COLO829 (cell line): ENCODE data around the gene CBR1.
"Not testable (repeated sequence)": the region's sequence is repeated elsewhere in the genome, so short reads cannot be mapped to it uniquely, and the experiment has no call there.

Source experiments
- DNase-seq: peaks from one replicate; pipeline ENCODE4 v3.0.0; 2012; ENCODE audit warnings: low spot score

CBR1 gene

DNA sequence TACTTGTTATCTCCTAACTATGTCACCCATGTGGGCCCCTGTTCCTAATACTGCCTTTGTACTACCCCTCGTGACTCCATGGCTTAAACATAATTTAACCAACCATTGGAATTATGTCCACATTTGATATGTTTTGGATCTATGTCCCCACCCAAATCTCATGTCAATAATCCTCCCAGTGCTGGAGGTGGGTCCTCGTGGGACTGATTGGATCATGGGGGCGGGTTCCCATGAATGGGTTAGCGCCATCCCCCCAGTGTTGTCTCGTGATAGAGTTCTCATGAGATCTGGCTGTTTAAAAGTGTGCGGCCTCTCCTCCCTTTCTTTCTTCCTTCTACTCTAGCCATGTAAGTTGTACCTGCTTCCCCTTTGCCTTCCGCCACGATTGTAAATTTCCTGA lies 9.8 kb downstream of the CBR1 start:
- no peak for DNase-seq

DNA sequence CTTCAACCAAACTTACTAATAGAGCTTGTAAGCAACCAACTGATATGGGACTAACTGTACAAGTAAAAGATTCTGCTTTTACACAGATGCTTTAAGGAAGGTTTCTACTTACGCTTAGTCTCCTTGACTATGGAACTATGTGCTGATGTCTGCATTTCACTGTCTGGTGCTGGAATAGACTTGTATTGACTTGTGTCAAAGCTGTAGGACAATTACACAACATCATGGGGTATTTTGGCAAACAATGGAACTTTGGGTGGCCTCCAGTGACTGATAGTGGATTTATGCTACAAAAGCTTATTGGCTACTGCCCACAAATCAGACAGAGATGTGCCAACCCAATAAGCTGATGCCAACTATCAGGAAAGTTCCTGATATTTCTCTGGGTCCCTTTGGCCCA lies 10.6 kb downstream of the CBR1 start:
- DNase-seq = no peak

DNA sequence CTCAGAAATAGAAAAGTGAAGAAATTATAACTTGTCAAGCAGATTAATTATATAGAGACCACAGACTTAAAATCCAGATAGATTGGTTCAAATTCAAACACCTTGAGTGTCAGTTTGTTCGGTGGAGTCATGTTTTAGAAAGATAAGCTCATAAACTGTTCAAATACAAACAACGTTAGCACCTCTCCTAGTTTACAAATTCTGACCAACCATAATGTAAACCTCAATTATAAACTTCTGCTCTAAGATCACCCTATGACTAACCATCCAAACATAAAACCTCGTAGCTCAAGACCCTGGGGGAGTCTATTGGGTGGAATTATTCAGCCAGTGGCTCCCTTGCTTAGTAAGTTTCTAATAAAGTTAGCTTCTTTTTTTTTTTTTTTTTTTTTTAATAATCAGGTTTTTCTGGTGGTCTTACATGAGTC lies 12.4 kb downstream of the CBR1 start:
- no peak for DNase-seq

DNA sequence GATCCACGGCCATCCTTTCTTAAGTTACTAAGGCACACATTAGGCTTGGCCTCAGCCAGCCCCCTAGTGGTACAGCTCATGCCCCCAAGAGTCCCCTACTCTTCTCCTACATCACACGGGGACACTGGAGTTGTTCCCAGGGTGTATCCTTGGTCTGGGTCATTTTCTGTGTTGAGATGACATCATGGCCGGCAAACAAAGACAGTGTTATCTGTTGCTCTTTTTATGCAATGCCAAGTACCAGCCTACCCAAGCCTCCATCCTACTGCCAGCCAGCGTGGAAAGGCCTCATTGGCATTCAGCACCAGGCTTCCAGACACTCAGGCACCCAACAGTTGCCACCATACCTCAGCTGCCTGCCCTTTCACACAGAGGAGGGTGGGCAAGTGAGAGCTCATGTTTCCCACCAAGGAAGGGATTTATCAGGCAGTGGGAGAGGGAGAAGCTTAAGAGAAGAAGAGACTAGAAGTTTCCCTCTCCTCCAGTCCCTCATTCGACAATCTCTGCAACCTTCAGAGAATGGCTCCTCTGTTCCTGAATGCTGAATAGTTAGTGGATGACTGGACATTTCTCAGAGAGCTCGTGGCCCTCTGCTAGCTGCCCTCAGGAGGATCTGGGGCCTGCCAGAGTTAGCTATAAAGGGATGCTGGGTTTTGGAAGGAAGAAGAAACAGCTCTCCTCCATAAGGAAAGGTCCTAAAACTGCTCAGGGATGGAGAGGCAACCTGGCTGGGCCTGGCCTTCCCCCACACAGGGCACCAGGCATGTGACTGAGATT lies 17.7 kb downstream of the CBR1 start:
- peak; percentile 69 for DNase-seq

DNA sequence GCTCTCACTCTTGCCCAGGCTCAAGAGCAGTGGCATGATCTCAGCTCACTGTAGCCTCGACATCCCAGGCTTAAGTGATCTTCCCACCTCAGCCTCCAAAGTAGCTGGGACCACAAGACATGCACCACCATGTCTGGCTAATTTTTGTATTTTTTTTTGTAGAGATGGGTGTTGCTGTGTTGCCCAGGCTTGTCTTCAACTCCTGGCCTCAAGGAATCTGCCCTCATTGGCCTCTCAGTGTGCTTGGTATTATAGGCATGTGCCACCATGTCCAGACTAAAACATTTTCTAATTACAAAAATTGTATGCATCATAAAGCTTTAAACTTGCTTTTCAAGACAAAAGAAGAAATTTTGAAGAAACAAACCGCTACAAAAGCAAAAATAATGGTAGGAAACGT lies 20.1 kb downstream of the CBR1 start:
- no peak for DNase-seq

DNA sequence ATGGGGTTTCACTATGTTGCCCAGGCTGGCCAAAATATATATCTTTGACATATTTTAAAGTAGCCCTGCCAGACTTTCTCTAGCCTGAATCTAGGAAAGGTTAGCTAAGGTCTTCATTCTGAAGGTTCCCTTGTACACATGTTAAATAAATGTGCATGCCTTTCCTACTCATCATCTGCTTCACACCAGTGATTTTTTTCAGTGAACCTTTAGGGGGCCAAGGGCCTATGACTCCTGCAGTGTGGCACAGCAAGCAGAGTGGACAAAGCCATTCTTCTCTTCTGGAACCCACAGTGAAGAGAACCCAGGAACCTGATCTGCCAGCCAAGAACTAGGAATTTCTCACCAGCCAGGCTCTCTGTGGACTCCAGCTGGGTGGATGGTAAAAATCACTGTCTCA lies 22.9 kb downstream of the CBR1 start:
- no peak for DNase-seq

DNA sequence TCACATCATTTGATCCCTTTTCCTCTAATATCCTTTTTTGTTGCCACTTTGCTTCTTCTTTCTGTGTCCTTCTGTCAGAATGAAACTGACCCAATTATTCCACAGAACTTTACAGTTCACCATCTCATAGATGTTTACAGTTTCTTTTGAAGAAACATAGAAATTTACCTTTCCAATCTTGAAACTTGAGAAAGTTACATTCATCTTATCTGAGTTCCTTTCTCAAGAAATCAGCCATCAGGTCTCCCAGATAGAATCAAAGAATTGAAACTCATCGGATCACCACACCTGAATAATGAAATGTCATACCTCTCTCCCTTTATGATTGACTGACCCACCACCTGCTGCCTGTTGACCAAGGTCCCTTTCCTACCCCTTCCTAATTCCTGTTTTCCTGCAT lies 23.7 kb downstream of the CBR1 start:
- DNase-seq = no peak

DNA sequence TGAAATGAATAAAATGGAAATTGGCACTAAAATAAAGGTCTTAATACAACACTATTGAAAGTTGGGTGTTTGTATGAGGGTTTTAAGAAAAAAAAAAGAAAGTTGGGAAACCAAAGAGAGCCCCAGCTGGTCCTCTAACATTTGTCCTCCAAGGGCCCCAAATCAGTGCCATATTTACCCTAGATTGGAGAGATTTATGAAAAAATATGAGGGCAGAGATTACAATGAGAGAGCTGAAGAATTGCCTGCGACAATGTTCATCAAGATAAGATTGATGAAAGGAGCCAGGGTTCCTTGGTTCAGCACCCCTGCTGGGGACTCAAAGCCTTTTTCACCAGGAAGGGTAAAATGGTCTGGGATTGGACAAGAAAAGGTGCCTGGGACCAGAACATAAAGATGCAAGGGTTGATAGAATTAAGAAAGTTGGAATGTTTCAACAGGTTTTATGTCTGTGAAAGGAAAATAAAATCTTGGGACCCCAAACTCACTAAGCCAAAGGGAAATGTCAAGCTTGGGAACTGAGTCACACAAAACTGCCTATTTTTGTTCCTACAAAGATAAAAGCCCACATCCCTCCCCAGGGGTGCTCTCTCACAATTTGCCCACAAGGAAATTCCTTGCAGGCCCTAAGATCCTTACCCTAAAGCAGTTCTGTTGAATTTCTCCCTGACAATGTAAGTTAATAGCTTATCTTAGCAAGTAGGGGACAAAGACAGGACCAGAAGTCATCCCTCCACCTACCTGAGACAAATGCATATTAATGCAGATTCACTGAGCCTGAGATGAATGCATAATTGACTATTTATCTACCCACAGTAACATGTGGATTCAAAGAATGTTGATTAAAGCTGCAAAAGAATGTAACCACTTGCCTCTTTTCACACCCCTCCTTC lies 26.8 kb downstream of the CBR1 start:
- DNase-seq = no peak

DNA sequence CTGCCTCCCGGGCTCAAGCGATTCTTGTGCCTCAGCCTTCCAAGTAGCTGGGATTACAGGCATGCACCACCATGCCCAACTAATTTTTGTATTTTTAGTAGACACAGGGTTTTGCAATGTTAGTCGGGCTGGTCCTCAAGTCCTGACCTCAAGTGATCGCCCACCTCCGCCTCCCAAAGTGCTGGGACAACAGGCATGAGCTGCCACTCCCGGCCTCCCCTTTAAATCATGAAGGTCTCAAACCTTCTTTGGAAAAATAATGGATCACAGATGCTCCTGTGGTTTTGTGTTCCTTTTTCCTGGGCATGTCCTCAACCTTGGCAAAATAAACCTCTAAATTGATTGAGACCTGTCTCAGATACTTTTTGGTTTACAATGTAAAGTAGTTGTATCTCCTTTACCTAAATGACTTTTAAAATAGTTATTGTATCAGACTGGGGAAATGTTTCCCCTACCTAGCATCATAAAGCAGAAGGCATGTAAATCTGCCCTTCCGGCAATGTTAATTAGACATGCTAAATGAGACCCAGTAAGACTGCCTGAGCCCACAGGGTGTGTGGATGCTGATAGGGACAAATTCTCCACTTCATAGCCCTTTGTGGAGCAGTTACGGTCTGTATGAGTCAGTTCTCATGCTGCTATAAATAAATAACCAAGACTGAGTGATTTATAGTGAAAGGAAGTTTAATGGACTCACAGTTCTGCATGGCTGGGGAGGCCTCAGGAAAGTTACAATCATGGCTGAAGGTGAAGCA lies 27.8 kb downstream of the CBR1 start:
- peak; percentile 45 for DNase-seq

DNA sequence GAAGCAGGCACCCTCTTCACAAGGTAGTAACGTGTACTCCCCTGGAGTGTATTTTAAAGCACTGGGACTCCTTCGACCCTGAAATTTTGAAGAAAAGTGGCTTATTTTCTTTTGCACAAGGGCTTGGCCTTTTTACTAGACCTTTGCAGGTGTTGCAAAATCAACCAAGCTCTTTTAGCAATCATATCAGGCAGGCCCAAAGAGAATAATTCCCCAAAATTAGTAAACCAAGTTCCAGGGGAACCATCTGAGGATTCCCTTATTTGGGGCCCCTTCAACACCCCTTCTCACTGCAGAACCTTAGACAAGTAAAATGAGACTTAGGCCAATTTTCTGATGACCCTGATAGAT lies 28.3 kb downstream of the CBR1 start:
- no peak for DNase-seq

DNA sequence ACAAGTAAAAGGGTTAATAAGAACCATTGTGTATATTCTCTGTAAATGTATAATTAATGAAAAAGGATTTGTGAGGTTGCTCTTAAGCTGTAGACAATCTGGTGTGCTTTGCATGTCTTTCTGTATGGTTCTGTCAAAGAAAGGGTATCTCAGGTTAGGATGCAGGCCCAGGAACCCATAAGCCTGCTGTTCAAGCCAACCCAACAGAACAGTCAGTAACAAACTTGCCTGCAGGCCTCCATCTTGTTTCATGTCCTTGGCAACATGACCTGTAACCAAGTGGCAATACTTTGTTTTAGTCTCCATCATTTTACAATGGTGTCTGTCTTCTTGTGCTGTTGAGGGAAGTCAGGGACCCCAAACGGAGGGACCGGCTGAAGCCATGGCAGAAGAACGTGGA lies 29.2 kb downstream of the CBR1 start:
- no peak for DNase-seq

DNA sequence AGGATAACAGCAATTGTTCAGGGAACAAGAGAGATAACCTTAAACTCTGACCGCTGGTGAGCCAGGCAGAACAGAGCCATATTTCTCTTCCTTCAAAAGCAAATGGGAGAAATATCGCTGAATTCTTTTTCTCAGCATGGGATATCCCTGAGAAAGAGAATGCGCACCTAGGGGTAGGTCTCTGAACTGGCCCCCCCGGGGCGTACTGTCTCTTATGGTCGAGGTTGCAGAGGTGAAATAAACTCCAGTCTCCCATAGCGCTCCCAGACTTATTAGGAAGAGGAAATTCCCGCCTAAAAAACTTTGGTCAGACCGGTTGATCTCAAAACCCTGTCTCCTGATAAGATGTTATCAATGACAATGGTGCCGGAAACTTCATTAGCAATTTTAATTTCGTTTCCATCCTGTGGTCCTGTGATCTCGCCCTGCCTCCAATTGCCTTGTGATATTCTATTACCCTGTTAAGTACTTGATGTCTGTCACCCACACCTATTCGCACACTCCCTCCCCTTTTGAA lies 29.9 kb downstream of the CBR1 start:
- DNase-seq = not testable (repeated sequence)

DNA sequence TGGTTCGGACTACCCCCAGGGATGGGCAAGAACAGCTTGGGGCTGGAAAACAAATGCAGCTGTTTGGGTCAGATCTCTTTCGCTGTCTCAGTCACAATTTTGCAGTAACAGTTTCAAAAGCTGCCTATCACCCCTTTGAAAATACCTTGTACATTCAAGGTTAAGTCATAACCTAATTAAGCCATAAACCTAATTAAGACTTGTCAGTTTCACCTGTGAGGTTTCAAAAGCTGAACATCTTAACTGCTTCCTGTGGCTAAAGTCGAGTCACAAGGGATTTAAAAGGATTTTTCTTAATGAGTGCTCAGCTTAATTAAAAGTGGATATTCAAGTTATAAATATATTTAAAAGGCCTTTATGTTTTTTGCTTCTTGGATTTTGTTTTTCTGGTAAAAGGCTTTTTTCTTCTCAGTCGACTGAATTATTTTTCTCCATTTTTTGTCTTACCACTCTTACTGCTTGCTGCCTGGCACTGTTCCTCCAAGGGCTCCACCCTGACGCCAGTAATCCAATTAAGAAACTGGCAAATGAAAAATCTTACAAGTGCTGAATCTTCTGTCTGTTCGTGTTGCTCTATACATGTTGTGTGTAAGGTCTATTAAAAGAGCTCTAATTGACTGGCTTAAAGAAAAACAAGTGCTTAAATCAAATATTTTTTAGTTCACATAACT lies 31.3 kb downstream of the CBR1 start:
- DNase-seq = no peak

DNA sequence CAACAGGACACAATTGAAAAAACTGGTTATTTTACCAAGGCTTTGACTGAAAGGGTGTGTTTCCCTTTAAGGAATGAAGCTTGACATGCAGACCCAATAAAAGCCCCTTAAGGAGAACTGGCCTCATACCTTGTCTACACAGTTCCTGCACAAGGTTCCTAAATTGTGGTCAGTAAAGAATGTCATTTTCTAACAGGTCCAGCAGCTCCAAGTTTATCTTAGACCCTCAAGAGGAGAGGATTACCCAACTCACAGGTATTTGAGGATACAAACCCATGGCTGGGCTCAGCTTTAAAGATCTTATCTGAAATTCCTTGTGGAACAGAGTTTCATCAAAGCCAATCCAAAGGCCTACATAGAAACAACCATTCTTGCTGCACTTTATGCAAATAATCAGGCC lies 33.6 kb downstream of the CBR1 start:
- no peak for DNase-seq

DNA sequence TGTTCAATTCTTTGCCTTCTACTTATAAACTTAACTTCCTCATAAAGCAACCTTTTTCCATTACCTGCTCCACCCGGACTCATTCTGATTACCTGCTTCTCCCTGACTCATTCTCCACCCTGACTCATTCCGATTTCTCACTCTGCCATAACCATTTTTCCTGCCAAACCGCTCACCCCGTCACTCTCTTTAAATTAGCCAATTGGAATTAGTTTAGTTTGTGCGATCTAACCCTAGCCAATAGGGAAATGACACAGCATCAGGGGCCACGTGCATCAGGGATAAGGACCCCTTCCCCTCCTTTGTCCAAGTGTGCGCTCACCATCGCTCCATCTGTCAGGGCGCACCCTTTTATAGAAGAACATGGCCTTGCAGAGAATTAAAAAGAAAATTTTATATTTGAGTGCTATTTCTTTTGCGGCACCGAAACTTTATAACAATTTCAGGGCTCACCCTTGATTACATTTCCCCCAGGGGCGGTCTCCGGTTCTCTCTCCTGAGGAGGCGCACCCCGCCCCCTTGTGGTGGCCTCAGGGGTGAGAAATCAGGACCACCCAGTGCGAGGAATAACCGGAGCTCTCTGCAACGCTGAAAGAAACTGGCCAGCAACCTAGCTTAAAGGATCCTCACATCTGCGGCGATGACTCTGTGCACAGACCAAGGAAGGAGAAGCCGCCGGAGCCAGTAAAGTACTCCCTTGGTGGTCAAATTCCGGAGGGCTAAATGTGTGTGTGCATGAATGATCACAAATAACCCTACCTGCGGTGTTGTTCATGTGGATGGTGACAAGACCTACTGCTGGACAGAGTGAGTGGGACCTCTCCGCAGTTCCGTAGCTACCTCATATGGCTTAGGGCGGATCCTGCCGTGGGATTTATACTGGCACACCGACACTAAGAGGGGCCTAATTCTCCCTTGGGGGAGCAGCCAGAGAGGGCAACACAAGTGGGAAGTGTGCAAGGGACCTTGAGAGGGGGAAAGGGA lies 34.8 kb downstream of the CBR1 start:
- DNase-seq = no peak

DNA sequence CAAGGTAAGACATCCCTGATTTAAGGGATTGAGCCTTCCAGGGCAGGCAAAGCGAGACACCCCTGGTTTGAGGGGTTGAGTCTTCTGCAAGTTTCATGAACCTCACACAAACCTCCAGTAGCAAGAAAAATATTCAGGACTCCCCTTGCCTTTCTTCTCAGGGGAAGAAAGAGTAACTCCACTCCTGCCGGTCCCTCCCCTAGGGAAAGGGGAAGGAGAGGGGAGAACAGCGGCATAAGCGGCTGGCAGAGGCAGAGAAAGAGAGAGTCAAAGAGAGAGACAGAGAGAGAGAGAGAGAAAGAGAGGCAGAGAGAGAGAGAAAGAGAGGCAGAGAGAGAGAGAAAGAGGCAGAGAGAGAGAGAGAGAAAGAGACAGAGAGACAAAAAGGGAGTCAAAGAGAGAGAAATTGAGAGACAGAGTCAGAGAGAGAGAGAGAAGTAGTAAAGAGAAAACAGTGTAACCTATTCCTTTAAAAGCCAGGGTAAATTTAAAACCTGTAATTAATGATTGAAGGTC lies 35.6 kb downstream of the CBR1 start:
- no peak for DNase-seq

DNA sequence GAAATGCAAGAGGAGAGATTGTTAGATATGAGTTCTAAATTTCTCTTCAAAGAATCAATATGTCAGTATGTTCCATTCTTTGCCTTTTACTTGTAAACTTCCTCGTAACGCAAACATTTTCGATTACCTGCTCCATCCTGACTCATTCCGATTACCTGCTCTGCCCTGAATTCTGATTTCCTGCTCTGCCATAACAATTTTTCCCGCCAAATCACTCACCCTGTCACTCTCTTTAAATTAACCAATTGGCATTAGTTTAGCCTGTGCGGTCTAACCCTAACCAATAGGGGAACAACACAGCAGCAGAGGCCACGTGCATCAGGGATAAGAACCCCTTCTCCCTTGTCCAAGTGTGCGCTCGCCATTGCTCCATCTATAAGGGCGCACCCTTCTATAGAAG lies 40.0 kb downstream of the CBR1 start:
- no peak for DNase-seq

DNA sequence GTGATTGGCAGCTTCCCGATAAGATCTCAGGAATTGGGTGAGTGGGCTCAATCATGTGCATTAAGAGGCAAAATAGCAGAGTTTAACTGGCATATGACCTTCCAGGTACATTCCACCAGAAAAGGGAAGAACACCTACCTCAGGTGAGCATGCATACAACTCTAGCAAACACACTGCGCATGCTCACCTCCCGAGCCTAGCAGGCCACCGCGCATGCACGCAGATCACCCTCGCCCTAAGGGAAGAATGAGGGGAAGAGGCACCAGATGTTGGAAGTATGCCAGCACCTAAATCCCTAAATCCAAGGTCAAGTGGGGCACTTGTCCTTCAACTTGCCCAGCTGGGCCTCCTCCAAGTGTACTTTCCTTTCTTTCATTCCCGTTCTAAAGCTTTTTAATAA lies 41.4 kb downstream of the CBR1 start:
- no peak for DNase-seq

DNA sequence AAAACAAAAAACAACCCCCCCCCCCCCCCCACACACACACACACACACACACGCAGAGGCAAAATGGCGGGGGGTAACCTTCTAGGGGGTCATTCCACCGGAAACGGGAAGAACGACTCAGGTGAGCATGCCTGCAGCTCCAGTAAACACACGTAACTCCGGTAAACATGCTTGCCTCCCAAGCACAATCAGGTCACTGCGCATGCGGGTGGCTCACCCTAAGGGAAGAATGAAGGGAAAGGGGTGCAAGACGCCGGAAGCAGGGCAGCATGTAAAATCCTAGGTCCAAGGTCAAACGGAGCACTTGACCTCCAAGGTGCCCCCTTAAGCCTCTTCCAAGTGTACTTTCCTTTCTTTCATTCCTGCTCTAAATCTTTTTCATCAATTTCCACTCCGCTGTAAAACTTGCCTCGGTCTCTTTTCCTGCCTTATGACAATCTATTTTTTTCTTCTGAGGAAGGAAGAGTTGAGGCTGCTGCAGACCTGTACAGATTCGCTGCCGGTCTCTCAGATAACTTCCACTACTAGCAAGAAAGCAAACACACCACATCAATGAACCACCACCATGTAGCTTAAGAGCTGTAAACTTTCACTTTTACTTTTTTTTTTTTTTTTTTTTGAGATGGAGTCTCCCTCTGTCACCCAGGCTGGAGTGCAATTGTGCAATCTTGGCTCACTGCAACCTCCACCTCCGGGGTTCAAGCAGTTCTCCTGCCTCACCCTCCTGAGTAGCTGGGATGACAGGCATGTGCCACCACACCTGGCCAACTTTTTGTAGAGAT lies 44.0 kb downstream of the CBR1 start:
- peak; percentile 22 for DNase-seq
